Measurements from ENCODE around the gene FGFBP1. TPM values are rescaled to one million over a fixed set of nuclear protein-coding genes. Genes with fewer than 3 reads are reported as not detected.
"Not testable (repeated sequence)": the region's sequence is repeated elsewhere in the genome, so short reads cannot be mapped to it uniquely, and the experiment has no call there.

The FGFBP1 gene
- total RNA-seq, 3 donors from 2014 or later (not counting 1 experiment from before 2014, with no cell fraction given): not detected

DNA sequence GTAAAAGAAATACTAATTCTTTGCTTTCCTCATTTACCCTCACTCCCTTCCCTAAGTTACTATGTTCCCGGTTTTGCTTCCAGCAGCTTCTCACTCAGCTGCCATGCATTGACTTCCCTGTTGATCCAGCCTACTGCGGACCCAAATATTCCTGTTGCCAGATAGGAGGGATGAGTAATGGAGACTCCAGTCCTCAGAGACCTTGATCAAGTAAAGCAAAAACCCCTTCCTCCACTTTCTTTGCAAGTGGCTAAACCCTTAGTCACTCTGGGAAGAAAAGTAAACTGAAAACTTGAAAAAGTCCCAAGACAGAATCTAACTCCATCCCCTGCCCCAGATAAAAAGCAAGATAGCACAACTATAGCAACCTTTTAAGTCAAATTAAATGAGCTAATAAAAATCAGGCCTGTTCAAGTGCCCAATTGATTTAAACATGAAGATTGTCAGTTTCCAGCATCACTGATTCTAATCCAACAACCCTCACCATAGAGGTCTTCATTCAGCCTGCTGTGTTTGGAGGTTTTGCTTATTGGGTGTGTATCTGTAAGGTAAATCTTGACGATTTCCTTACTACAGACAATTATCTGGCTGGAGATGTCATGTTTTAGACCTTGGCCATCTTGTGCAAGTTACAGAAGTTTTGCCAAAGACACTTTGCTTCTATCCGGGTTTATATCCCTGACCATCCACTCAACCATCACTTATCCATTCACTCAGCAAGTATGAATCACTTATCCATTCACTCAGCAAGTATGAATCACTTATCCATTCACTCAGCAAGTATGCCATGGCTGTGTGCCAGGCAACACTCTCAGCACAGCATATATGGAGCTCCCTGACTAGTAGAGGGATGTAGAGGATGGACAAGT, 17.6 kb downstream of the FGFBP1 start:
- no peak for TF ChIP-seq CTCF (IDR thresholded peaks at IDR 0.05)
- H3K27ac Mint-ChIP-seq: no peak overlapping the region
- peaks cover 0 to under 1% of the 10 kb centered on the region in 2 donors for H3K4me1 Mint-ChIP-seq
- no peak overlapping the region for H3K4me3 ChIP-seq (ENCODE audit: low read length)
- peaks cover 8 to 28% of the 10 kb centered on the region in 2 donors for H3K27me3 Mint-ChIP-seq (ENCODE audit: low read depth in 2 of 2)
- no peaks in the 10 kb centered on the region for H3K9me3 Mint-ChIP-seq
- H3K36me3 Mint-ChIP-seq: no peaks in the 10 kb centered on the region
- ATAC-seq: no peak
- H3K27me3 ChIP-seq (ENCODE audit: control insufficient read depth, insufficient read depth, low read length): no peaks in the 10 kb centered on the region
- WGBS (ENCODE audit: insufficient coverage): 88% methylated on average over 3 of the region's 4 CpGs
- H3K9me3 ChIP-seq (ENCODE audit: control insufficient read depth, insufficient read depth, low read length): no peaks in the 10 kb centered on the region
- H3K36me3 ChIP-seq (ENCODE audit: control insufficient read depth, insufficient read depth, low read length): no peaks in the 10 kb centered on the region
- H3K27ac ChIP-seq (ENCODE audit: low read length): no peak overlapping the region
- DNase-seq: no peak
- H3K4me1 ChIP-seq (ENCODE audit: control insufficient read depth, insufficient read depth, low read length): no peaks in the 10 kb centered on the region
- H3K4me3 Mint-ChIP-seq: no peak overlapping the region
- intact Hi-C loops (cut with micrococcal nuclease): no loop called here

DNA sequence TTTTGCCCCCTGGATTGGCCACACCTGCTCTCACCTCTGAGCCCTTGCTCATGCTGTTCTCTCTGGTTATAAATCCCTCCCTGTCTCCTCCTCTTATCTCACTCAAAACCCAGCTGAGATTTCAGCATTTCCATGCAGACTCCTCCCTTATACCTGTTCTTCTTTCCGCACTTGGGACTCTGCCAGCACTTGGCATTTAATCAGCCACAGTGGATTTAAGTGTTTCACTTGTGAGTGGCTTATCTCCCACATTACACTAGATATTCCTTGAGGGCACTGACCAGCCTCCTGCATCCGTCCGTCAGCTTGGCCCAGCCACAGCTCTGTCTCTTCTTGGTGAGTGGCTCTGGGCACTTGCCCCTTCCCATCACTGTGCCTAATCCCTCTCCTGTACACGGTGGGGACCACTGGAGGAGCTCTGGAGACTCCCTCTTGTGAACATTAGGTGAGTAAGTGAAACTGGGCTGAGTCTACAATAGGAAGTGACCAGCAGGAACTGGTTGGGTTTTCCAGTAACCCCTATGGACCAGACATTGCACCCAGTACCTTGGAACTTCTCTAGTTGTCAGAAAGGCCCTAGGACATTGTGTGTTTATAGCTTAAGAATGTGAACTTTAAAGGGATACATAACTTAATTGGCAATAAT, 19.9 kb downstream of the FGFBP1 start:
- no peak for TF ChIP-seq CTCF (IDR thresholded peaks at IDR 0.05)
- peaks cover 5% of the 10 kb centered on the region for H3K4me1 ChIP-seq (ENCODE audit: control insufficient read depth, insufficient read depth, low read length)
- H3K27ac ChIP-seq (ENCODE audit: low read length): no peak overlapping the region
- Mint-ChIP-seq H3K4me1 (peaks cover 13 to 14% of the 10 kb centered on the region in 2 donors), H3K27me3 (ENCODE audit: low read depth in 2 of 2) (peaks cover 8 to 24% of the 10 kb centered on the region in 2 donors), H3K27ac (no peak overlapping the region), H3K36me3 (no peaks in the 10 kb centered on the region), H3K4me3 (no peak overlapping the region), H3K9me3 (no peaks in the 10 kb centered on the region)
- 98% methylated on average over 3 of the region's 4 CpGs for WGBS (ENCODE audit: insufficient coverage)
- no peaks in the 10 kb centered on the region for H3K36me3 ChIP-seq (ENCODE audit: control insufficient read depth, insufficient read depth, low read length)
- ATAC-seq (no peak), DNase-seq (no peak)
- intact Hi-C loops (cut with micrococcal nuclease): no loop called here
- no peaks in the 10 kb centered on the region for H3K9me3 ChIP-seq (ENCODE audit: control insufficient read depth, insufficient read depth, low read length)
- H3K4me3 ChIP-seq (ENCODE audit: low read length): no peak overlapping the region
- H3K27me3 ChIP-seq (ENCODE audit: control insufficient read depth, insufficient read depth, low read length): no peaks in the 10 kb centered on the region

DNA sequence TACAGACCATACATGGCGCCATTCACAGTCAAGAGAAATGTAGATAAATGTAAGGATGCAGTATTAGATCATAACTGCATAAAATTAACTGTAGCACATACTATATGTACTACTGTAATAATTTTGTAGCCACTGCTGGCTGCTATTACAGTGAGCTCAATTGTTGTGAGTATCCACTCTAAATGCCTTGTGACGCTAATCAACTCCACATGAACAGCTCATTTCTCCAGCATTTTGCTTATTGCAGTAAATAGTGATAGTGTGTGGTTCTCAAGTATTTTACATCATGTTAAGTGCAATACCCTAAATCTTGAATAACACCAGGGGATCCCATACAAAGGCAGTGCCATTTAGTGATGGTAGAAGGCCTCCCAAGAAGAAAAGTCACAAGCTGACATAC, 21.2 kb downstream of the FGFBP1 start:
- no peaks in the 10 kb centered on the region for H3K36me3 Mint-ChIP-seq
- no peak for DNase-seq
- TF ChIP-seq CTCF (IDR thresholded peaks at IDR 0.05): no peak
- Histone ChIP-seq H3K36me3 (ENCODE audit: control insufficient read depth, insufficient read depth, low read length) (no peaks in the 10 kb centered on the region), H3K4me3 (ENCODE audit: low read length) (no peak overlapping the region), H3K9me3 (ENCODE audit: control insufficient read depth, insufficient read depth, low read length) (no peaks in the 10 kb centered on the region), H3K27me3 (ENCODE audit: control insufficient read depth, insufficient read depth, low read length) (no peaks in the 10 kb centered on the region), H3K4me1 (ENCODE audit: control insufficient read depth, insufficient read depth, low read length) (peaks cover 10% of the 10 kb centered on the region), H3K27ac (ENCODE audit: low read length) (no peak overlapping the region)
- ATAC-seq: no peak
- no peak overlapping the region for H3K4me3 Mint-ChIP-seq
- no peaks in the 10 kb centered on the region for H3K9me3 Mint-ChIP-seq
- WGBS (ENCODE audit: insufficient coverage): no CpG with 5 or more reads among the region's 2 CpGs
- H3K4me1 Mint-ChIP-seq: peaks cover 17 to 23% of the 10 kb centered on the region in 2 donors
- intact Hi-C loops (cut with micrococcal nuclease): no loop called here
- H3K27me3 Mint-ChIP-seq (ENCODE audit: low read depth in 2 of 2): peaks cover 8 to 23% of the 10 kb centered on the region in 2 donors
- no peak overlapping the region for H3K27ac Mint-ChIP-seq

- intact Hi-C loops (cut with micrococcal nuclease); H3K4me3 ChIP-seq (ENCODE audit: low read length); H3K27me3 ChIP-seq (ENCODE audit: control insufficient read depth, insufficient read depth, low read length); H3K27ac Mint-ChIP-seq; H3K4me3 Mint-ChIP-seq; H3K36me3 ChIP-seq (ENCODE audit: control insufficient read depth, insufficient read depth, low read length); ATAC-seq; H3K9me3 Mint-ChIP-seq; DNase-seq; H3K9me3 ChIP-seq (ENCODE audit: control insufficient read depth, insufficient read depth, low read length); H3K27ac ChIP-seq (ENCODE audit: low read length); H3K36me3 Mint-ChIP-seq: not testable (repeated sequence)
- peaks cover 10% of the 10 kb centered on the region for H3K4me1 ChIP-seq (ENCODE audit: control insufficient read depth, insufficient read depth, low read length)
- peaks cover 27 to 32% of the 10 kb centered on the region in 2 donors for H3K4me1 Mint-ChIP-seq
- peaks cover 8 to 20% of the 10 kb centered on the region in 2 donors for H3K27me3 Mint-ChIP-seq (ENCODE audit: low read depth in 2 of 2)
- WGBS (ENCODE audit: insufficient coverage): 90% methylated on average over 9 of the region's 9 CpGs
Measured at GRCh38 chr4:15916358-15916757, 22.2 kb downstream of the FGFBP1 start.

Data from natural killer cell (primary cell).